ENCODE measurements around the gene GNAT1.

- TF ChIP-seq, protein P1, sequence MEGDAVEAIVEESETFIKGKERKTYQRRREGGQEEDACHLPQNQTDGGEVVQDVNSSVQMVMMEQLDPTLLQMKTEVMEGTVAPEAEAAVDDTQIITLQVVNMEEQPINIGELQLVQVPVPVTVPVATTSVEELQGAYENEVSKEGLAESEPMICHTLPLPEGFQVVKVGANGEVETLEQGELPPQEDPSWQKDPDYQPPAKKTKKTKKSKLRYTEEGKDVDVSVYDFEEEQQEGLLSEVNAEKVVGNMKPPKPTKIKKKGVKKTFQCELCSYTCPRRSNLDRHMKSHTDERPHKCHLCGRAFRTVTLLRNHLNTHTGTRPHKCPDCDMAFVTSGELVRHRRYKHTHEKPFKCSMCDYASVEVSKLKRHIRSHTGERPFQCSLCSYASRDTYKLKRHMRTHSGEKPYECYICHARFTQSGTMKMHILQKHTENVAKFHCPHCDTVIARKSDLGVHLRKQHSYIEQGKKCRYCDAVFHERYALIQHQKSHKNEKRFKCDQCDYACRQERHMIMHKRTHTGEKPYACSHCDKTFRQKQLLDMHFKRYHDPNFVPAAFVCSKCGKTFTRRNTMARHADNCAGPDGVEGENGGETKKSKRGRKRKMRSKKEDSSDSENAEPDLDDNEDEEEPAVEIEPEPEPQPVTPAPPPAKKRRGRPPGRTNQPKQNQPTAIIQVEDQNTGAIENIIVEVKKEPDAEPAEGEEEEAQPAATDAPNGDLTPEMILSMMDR (IDR thresholded peaks at IDR 0.05; ENCODE audit: insufficient read depth, low read length, poor library complexity, severe bottlenecking): no peak
- TF ChIP-seq EZH2phosphoT487 (conservative IDR thresholded peaks at IDR 0.05; ENCODE audit: low read length): no peak
Observed at GRCh38 chr3:50221051-50221410, 29.6 kb downstream of the GNAT1 start.

All from SU-DHL-6 (cell line).